RKO (cell line): ENCODE measurements around the gene RAMP1.
"Not testable (repeated sequence)": the region's sequence is repeated elsewhere in the genome, so short reads cannot be mapped to it uniquely, and the experiment has no call there.

Experiments
- DNase-seq: peaks from one replicate; pipeline ENCODE4 v3.0.0-alpha.2; 2016; ENCODE audit warnings: low spot score

RAMP1 gene

DNA sequence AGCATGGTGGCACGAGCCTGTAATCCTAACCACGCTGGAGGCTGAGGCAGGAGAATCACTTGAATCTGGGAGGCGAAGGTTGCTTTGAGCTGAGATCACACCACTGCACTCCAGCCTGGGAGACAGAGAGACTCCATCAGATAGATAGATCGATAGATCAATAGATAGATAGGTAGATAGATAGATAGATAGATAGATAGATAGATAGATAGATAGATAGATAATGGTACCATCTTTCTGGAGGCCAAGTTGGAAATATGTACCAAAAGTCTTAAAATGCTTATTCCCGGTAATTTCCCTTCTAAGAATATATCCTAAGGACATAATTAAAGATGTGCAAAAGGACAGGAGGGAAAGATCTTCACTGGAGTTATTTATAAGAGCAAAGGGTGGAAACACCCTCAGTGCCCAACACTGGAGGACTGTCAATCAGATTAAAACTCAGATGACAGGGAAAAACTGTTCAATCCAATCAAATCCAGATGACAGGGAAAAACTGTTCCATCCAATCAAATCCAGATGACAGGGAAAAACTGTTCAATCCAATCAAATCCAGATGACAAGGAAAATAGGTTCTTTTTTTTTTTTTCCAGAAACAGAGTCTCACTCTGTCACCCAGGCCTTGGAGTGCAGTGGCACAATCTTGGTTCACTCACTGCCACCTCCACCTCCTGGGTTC lies 58.4 kb downstream of the RAMP1 start:
- DNase-seq, result no peak

DNA sequence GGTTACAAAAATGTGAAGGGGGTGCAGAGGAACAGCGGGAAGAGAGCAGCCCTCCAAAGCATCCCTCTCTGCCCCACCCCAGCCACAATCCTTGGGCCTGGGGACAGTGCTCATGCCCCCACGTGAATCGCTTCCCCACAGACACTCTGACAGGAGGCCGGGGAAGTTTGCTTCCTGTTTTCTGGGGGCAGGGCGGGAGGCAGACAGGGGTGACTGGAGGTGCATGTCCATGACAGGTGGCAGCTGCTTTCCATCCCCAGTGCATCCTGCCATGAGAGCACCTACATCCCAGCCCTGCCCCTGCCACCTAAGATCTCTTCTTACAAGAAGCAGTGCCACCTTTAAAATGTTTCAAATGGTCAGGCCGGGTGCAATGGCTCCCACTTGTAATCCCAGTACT lies 60.2 kb downstream of the RAMP1 start:
- DNase-seq, result no peak

GRCh38 chr2:237920673-237921072 lies 61.2 kb downstream of the RAMP1 start:
- no peak for DNase-seq

- DNase-seq, result no peak
Measured at GRCh38 chr2:237921967-237922492, 62.6 kb downstream of the RAMP1 start.

- DNase-seq, result peak; percentile 7
Measured at GRCh38 chr2:237922641-237923361, 63.4 kb downstream of the RAMP1 start.

GRCh38 chr2:237923481-237924163 lies 64.2 kb downstream of the RAMP1 start:
- no peak for DNase-seq

DNA sequence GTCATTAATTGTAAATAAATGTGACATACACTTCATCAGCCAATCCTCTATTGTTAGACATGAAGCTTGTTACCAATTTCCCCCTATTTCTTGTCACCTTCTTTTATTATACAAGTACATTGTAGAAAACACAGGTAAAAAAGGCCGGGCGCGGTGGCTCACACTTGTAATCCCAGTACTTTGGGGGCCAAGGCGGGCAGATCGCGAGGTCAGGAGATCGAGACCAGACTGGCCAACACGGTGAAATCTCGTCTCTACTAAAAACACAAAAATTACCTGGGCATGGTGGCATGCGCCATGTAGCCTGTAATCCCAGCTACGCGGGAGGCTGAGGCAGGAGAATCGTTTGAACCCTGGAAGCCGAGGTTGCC lies 64.7 kb downstream of the RAMP1 start:
- no peak for DNase-seq

DNA sequence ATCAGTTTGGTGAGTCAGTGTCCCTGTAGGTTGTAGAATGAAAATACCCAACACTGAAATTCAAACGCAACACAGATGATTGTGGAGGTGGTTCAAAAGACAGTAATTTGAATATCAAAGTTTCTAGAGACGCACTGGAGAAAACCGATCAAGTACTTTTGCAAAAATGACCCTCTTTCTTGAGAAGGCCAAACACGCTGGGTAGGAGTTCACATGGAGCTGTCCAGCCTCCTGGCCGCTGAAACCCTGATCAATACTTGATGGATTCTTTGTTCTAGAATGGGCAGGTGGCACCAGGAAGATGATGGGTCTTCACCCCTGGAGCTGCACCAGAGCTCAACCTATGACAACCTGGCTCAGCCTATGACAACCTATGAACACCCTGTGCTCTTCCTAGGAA lies 67.7 kb downstream of the RAMP1 start:
- DNase-seq, result no peak

- DNase-seq, result no peak
Measured at GRCh38 chr2:237927986-237928385, 68.6 kb downstream of the RAMP1 start.

DNA sequence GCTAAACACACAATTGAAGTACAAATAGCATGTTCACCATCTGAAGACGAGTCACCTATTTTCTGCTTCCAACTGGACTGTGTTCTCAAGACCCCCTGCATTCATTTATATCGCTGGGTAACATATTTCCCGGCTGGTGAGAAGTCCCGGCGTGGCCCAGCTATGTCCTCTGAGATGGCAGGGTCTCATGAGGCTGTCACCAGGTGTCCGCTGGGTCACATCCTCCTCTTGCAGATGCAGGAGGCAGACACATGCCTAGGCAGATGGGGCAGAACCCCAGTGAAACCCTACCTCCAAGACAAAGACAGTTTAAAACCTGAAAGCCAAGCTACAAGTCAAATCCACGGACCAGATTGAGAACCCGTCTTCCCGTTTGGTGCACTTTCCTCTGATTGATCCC lies 70.6 kb downstream of the RAMP1 start:
- no peak for DNase-seq

DNA sequence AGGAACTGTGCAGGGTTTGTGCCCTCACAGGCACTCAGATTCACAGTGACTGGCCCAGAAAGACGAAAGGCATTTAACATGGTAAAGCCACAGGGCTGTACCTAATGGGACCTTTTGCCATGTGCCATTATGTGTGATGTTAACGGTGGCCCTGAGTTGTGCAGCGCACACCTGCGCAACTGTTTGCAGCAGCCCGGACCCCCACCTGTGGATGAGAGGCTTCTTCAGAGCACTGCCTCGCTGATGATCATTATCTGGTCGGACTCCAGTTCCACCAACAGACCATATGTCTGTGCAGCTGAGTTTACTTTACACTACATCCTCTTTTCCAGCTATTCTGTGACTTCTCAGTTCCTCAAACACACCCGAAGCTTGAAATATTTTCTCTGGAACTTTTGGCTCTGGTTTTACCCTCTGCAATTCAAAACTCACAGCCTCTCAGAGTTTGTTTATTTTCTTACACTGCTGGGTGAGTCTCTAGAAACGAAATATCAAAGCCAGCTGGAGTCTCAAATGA lies 71.8 kb downstream of the RAMP1 start:
- no peak for DNase-seq

DNA sequence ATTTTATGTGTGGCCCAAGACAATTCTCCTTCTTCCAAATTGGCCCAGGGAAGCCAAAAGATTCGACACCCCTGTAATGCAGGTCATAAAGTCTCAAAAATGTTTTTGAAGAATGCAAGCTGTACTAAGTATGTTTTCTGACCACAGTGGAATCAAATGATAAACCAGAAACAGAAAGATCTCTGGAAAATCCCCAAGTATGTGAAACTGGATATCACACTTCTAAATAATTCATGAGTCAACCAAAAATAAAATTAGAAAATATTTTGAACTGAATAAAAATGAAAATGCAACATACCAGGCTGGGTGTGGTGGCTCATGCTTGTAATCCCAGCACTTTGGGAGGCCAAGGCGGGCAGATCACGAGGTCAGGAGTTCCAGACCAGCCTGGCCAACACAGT lies 73.3 kb downstream of the RAMP1 start:
- DNase-seq, result no peak

GRCh38 chr2:237934186-237934585 lies 74.8 kb downstream of the RAMP1 start:
- no peak for DNase-seq

GRCh38 chr2:237935740-237936452 lies 76.5 kb downstream of the RAMP1 start:
- no peak for DNase-seq

DNA sequence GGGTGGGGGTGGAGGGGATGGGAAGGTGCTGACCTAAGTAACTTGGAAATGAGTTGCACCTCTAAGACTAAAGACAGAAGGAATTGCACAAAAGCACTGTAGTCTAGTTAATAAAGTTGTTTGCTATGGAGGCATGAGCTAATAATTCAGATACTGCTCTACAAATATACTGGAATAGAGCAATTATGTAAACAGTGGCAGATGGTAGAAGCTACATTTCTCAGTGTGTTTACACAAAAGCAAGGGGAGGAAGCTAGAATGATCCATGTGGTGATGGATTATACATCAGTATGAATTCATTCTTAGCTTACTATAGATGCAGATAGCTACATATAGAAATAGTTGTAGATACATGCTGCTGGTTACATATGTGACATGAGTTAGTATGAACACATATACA lies 79.8 kb downstream of the RAMP1 start:
- no peak for DNase-seq

GRCh38 chr2:237940828-237941227 lies 81.4 kb downstream of the RAMP1 start:
- no peak for DNase-seq

DNA sequence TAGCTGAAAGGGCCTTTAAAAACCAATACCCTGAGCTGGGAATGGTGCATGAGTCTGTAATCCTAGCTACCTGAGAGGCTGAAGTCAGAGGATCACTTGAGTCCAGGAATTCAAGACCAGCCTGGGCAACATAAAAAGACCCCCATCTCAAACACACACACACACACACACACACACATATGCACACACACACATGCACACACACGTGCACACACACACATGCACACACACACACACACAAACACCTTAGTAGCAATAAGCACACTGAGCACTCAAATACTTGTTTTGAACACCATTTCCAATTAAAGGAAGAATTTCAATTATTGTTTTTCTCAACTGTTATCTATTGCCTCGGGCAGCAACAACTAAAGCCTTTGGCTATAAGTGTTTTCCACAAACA lies 81.8 kb downstream of the RAMP1 start:
- no peak for DNase-seq

DNA sequence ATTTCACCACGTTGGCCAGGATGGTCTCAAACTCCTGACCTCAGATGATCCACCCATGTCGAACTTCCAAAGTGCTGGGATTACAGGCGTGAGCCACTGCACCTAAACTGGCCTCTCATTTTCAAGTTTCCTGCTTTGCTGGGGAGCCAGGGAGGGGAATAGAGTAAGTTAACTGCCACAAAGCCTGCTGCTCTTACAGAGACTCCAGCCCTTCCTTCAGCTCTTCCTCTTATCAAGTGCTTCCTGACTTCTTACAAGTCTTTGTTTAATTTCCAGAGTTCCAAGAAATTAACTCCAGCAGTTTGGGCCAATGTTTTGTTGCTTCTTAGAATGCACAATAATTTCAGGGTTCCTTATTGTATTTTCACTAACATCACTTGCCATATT lies 83.1 kb downstream of the RAMP1 start:
- no peak for DNase-seq

DNA sequence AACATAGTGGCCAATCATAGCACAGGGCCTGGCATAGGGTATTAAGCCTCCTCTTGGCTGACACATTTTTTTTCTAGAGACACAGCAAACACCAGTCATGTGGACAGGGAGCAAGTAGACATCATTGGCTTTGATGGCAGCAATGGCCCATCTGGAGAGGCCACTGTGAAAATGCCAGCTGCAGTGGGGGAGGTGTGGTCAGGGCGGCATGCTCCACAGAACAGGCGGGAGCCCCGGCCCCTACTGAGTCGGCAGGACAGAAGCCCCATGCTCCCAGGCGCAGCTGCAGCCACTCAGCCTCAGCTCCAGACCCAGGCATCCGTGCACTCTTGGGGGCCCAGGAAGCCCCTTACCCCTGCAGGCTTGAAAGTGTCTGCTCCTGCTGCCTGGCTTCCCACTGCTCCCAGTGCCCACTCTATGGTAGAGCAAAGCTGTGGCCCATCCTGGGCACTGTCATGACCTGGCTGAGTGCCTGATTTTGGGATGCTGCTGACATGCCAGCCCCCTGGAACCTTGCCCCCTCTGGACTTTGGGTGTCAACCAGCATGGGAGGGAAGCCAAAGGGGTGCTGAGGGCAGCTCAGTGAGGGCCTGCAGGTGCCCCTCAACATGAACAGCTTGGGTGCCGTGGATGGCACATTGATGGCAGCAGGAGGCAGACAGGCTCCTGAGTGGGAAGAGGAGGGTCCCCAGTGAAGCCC lies 84.1 kb downstream of the RAMP1 start:
- DNase-seq, result no peak

DNA sequence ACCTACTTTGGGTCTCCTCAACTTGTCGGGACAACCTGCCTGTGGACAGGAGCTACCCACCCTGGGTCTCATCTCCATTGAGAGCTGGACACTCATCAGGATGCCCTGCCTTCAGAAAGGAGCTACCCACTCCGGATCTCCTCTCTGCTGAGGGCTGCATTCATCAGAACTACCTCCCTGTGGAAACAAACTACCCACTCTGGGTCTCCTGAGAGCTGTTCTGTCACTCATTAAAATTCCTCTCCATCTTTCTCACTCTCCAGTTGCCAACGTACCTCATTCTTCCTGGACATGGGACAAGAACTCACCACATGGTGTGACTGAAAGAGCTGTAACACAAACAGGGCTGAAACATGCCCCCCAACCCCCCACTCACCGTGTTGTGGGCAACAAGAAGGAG lies 84.9 kb downstream of the RAMP1 start:
- DNase-seq, result no peak

DNA sequence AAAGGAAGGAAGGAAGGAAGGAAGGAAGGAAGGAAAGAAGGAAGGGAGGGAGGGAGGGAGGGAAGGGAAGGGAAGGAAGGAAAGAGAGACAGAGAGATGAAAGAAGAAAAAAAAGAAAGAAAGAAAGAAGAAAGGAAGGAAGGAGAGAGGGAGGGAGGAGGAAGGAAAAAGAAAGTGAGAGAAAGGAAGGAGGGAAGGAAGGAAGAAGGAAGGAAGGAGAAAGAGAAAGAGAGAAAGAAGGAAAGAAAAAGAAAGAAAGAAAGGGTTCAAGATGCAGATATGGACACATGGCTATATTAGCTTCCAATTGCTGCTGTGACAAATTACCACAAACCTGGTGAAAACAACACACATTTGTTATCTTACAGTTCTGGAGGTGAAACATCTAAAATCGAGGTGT lies 87.0 kb downstream of the RAMP1 start:
- DNase-seq, result no peak

GRCh38 chr2:237951354-237951753 lies 91.9 kb downstream of the RAMP1 start:
- not testable (repeated sequence) for DNase-seq
